GM23338 (cell line): Measurements from ENCODE around the gene FGD3. TPM values are rescaled to one million over a fixed set of nuclear protein-coding genes. Genes with fewer than 3 reads are reported as not detected.

Source experiments
- ATAC-seq: fragments of 200-7000 bp; cut with Tn5 transposase; 3 replicates; pipeline ENCODE4 v1.9.1; 2020
- DNase-seq: peaks from one replicate; pipeline ENCODE4 v3.0.0-alpha.2; 2015; ENCODE audit warnings: low spot score
- H2AFZ ChIP-seq: fragments of 200-600 bp; sonication (generic); 2 replicates; pipeline ENCODE4 v1.8.0; 2016; ENCODE audit warnings: antibody characterized with exemption, mild to moderate bottlenecking, moderate library complexity
- H3F3A ChIP-seq: fragments of 200-600 bp; sonication (generic); replicated peaks from 2 replicates; pipeline ENCODE4 v1.8.0; 2017; ENCODE audit warnings: antibody characterized with exemption, mixed run types, low read depth
- H3K27ac ChIP-seq: fragments of 200-600 bp; sonication (generic); 2 replicates; pipeline ENCODE4 v1.6.1; 2016; ENCODE audit warnings: low read depth
- H3K27me3 ChIP-seq: fragments of 200-600 bp; sonication (generic); 2 replicates; pipeline ENCODE4 v1.8.0; 2016; ENCODE audit warnings: mild to moderate bottlenecking, mixed run types, moderate library complexity; ENCODE audit not compliant: insufficient read depth
- H3K36me3 ChIP-seq: fragments of 200-600 bp; sonication (generic); 2 replicates; pipeline ENCODE4 v1.8.0; 2016; ENCODE audit warnings: mild to moderate bottlenecking; ENCODE audit not compliant: insufficient read depth
- H3K4me1 ChIP-seq: fragments of 200-600 bp; sonication (generic); 2 replicates; pipeline ENCODE4 v1.8.0; 2016; ENCODE audit warnings: mild to moderate bottlenecking, moderate library complexity; ENCODE audit not compliant: insufficient read depth
- H3K4me2 ChIP-seq: fragments of 200-600 bp; sonication (generic); 2 replicates; pipeline ENCODE4 v1.7.1; 2017; ENCODE audit warnings: mixed run types
- H3K4me3 ChIP-seq: fragments of 200-600 bp; sonication (generic); 2 replicates; pipeline ENCODE4 v1.6.1; 2016; ENCODE audit warnings: mixed run types
- H3K79me2 ChIP-seq: fragments of 200-600 bp; sonication (generic); replicated peaks from 2 replicates; pipeline ENCODE4 v1.8.0; 2017; ENCODE audit warnings: mild to moderate bottlenecking; ENCODE audit not compliant: insufficient read depth
- H3K9me2 ChIP-seq: fragments of 200-600 bp; sonication (generic); 2 replicates; pipeline ENCODE4 v1.8.0; 2017; ENCODE audit not compliant: insufficient read depth
- H4K20me1 ChIP-seq: fragments of 200-600 bp; sonication (generic); replicated peaks from 2 replicates; pipeline ENCODE4 v1.8.0; 2017; ENCODE audit warnings: mild to moderate bottlenecking; ENCODE audit not compliant: insufficient read depth
- H3K27ac Mint-ChIP-seq: 2 replicates; pipeline ENCODE4 v1.8.0; 2020; ENCODE audit warnings: inconsistent platforms, mild to moderate bottlenecking, moderate library complexity, mixed read lengths
- H3K27me3 Mint-ChIP-seq: 3 replicates; pipeline ENCODE4 v1.8.0; 2022; ENCODE audit warnings: low read depth, mild to moderate bottlenecking, moderate library complexity, mixed read lengths, inconsistent platforms; ENCODE audit not compliant: insufficient read depth, poor library complexity
- H3K36me3 Mint-ChIP-seq: 3 replicates; pipeline ENCODE4 v1.8.0; 2021; ENCODE audit warnings: low read depth, mild to moderate bottlenecking, inconsistent platforms, moderate library complexity, mixed read lengths
- H3K4me1 Mint-ChIP-seq: 3 replicates; pipeline ENCODE4 v1.8.0; 2020; ENCODE audit warnings: mild to moderate bottlenecking, inconsistent platforms, mixed read lengths
- H3K4me3 Mint-ChIP-seq: 3 replicates; pipeline ENCODE4 v1.8.0; 2021; ENCODE audit warnings: moderate library complexity, mild to moderate bottlenecking, inconsistent platforms, mixed read lengths
- H3K9me3 Mint-ChIP-seq: 3 replicates; pipeline ENCODE4 v1.8.0; 2020; ENCODE audit warnings: moderate library complexity, mild to moderate bottlenecking, inconsistent platforms, mixed read lengths
- CREB1 ChIP-seq: fragments of 250-450 bp; sonication (Bioruptor Pico); IDR thresholded peaks from 2 replicates; pipeline ENCODE4 v1.5.0; 2020; ENCODE audit warnings: low read depth, mild to moderate bottlenecking, moderate library complexity
- EZH2 ChIP-seq: fragments of 200-600 bp; sonication (generic); IDR thresholded peaks from one replicate; pipeline ENCODE4 v1.8.0; 2017; ENCODE audit warnings: antibody characterized with exemption, mild to moderate bottlenecking, low read depth; ENCODE audit not compliant: unreplicated experiment
- EZH2phosphoT487 ChIP-seq: fragments of 200-600 bp; sonication (generic); IDR thresholded peaks from one replicate; pipeline ENCODE4 v1.8.1; 2018; ENCODE audit warnings: antibody characterized with exemption; ENCODE audit not compliant: unreplicated experiment
- JUNB ChIP-seq: IDR thresholded peaks from one replicate; pipeline ENCODE4 v1.6.1; 2016; ENCODE audit warnings: antibody characterized with exemption; ENCODE audit not compliant: unreplicated experiment
- NANOG ChIP-seq: IDR thresholded peaks from 2 replicates; pipeline ENCODE4 v1.6.1; 2016; ENCODE audit warnings: antibody characterized with exemption, borderline replicate concordance
- POLR2AphosphoS5 ChIP-seq: IDR thresholded peaks from 2 replicates; pipeline ENCODE4 v1.6.1; 2016; ENCODE audit warnings: antibody characterized with exemption, low read depth
- STAT1 ChIP-seq: IDR thresholded peaks from one replicate; pipeline ENCODE4 v1.6.1; 2016; ENCODE audit warnings: antibody characterized with exemption; ENCODE audit not compliant: unreplicated experiment
- ZNF114 ChIP-seq: fragments of 250-450 bp; sonication (Bioruptor Pico); IDR thresholded peaks from 2 replicates; pipeline ENCODE4 v1.5.0; 2020; ENCODE audit warnings: mild to moderate bottlenecking, moderate library complexity
- ZNF331 ChIP-seq: fragments of 250-450 bp; sonication (Bioruptor Pico); IDR thresholded peaks from 2 replicates; pipeline ENCODE4 v1.5.0; 2020; ENCODE audit warnings: low read depth, mild to moderate bottlenecking, moderate library complexity
- polyA plus RNA-seq: library from polyadenylated mRNA; unstranded; fragments of >200 nt; fragmentation: Nextera tagmentation; extraction: Ambion mirVana; gene quantifications from 2 replicates; pipeline ENCODE4 v1.2.1, GENCODE V29; 2016
- total RNA-seq: library from RNA; depleted of rRNA; stranded (reverse); fragments of >200 nt; shearing (Covaris generic); gene quantifications from 2 replicates; pipeline ENCODE4 v1.2.3, GENCODE V29; 2014
- TF ChIP-seq, protein P1 (sequence below): IDR thresholded peaks from one replicate; pipeline ENCODE4 v1.6.1; 2018; ENCODE audit warnings: antibody characterized with exemption; ENCODE audit not compliant: unreplicated experiment
- TF ChIP-seq, protein P2 (sequence below): fragments of 250-450 bp; sonication (Bioruptor Pico); IDR thresholded peaks from 2 replicates; pipeline ENCODE4 v1.5.0; 2020; ENCODE audit warnings: mild to moderate bottlenecking, moderate library complexity
- TF ChIP-seq, protein P3 (sequence below), 2 experiments: fragments of 200-600 bp in 1 of 2; sonication (generic) in 1 of 2; conservative IDR thresholded peaks; 2 replicates each; pipeline versions ENCODE4 v1.5.1 to v1.6.1; 2016 to 2017; ENCODE audit warnings: antibody characterized with exemption in 2 of 2, low read depth in 2 of 2, mild to moderate bottlenecking in 2 of 2, moderate library complexity in 1 of 2
- TF ChIP-seq, protein P4 (sequence below): IDR thresholded peaks from 2 replicates; pipeline ENCODE4 v1.6.1; 2016; ENCODE audit warnings: antibody characterized with exemption

The FGD3 gene
- total and polyA plus RNA-seq, 2 experiments from 2014 or later: 0.95 to 1.7 TPM

DNA sequence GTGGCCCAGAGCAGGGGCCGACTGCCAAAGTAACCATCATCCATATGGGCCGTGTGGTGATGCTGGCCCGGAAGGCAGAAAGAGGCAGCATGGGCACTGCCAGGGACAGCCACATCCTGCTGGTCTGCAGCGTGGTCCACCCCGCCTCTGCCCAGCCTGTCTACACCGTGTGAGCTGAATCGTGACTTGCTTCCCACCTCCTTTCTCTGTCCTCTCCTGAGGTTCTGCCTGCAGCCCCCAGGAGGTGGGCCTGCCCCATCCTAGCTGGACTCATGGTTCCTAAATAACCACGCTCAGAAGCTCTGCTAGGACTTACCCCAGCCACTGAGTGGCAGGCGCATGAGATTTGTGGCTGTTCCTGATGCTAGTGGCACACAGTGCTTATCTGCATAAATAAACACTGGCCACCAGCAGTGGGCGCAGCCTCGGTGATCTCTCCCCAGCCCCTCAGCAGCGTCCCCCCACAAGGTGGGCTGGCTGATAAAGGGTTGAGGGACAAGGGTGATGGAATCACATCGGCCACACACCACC is 88.6 kb downstream of the FGD3 start:
- no peak overlapping the region for H3K4me3 Mint-ChIP-seq
- Histone ChIP-seq H3K9me2 (no peaks in the 10 kb centered on the region), H3K4me3 (no peak overlapping the region), H3K27me3 (no peaks in the 10 kb centered on the region), H3K4me2 (no peak overlapping the region), H4K20me1 (no peaks in the 10 kb centered on the region), H2AFZ (no peak overlapping the region), H3K36me3 (no peaks in the 10 kb centered on the region), H3K4me1 (no peaks in the 10 kb centered on the region), H3F3A (no peaks in the 10 kb centered on the region), H3K27ac (no peak overlapping the region), H3K79me2 (no peaks in the 10 kb centered on the region)
- peaks cover 11% of the 10 kb centered on the region for H3K4me1 Mint-ChIP-seq
- peaks cover 7% of the 10 kb centered on the region for H3K27me3 Mint-ChIP-seq
- H3K27ac Mint-ChIP-seq: no peak overlapping the region
- no peaks in the 10 kb centered on the region for H3K36me3 Mint-ChIP-seq
- no peak for ATAC-seq
- no peak for DNase-seq
- TF ChIP-seq CREB1 (CRISPR knock-in tag): no peak
- TF ChIP-seq EZH2phosphoT487: no peak
- TF ChIP-seq, protein P1, sequence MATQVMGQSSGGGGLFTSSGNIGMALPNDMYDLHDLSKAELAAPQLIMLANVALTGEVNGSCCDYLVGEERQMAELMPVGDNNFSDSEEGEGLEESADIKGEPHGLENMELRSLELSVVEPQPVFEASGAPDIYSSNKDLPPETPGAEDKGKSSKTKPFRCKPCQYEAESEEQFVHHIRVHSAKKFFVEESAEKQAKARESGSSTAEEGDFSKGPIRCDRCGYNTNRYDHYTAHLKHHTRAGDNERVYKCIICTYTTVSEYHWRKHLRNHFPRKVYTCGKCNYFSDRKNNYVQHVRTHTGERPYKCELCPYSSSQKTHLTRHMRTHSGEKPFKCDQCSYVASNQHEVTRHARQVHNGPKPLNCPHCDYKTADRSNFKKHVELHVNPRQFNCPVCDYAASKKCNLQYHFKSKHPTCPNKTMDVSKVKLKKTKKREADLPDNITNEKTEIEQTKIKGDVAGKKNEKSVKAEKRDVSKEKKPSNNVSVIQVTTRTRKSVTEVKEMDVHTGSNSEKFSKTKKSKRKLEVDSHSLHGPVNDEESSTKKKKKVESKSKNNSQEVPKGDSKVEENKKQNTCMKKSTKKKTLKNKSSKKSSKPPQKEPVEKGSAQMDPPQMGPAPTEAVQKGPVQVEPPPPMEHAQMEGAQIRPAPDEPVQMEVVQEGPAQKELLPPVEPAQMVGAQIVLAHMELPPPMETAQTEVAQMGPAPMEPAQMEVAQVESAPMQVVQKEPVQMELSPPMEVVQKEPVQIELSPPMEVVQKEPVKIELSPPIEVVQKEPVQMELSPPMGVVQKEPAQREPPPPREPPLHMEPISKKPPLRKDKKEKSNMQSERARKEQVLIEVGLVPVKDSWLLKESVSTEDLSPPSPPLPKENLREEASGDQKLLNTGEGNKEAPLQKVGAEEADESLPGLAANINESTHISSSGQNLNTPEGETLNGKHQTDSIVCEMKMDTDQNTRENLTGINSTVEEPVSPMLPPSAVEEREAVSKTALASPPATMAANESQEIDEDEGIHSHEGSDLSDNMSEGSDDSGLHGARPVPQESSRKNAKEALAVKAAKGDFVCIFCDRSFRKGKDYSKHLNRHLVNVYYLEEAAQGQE: no peak
- TF ChIP-seq EZH2: no peak
- TF ChIP-seq, protein P2, sequence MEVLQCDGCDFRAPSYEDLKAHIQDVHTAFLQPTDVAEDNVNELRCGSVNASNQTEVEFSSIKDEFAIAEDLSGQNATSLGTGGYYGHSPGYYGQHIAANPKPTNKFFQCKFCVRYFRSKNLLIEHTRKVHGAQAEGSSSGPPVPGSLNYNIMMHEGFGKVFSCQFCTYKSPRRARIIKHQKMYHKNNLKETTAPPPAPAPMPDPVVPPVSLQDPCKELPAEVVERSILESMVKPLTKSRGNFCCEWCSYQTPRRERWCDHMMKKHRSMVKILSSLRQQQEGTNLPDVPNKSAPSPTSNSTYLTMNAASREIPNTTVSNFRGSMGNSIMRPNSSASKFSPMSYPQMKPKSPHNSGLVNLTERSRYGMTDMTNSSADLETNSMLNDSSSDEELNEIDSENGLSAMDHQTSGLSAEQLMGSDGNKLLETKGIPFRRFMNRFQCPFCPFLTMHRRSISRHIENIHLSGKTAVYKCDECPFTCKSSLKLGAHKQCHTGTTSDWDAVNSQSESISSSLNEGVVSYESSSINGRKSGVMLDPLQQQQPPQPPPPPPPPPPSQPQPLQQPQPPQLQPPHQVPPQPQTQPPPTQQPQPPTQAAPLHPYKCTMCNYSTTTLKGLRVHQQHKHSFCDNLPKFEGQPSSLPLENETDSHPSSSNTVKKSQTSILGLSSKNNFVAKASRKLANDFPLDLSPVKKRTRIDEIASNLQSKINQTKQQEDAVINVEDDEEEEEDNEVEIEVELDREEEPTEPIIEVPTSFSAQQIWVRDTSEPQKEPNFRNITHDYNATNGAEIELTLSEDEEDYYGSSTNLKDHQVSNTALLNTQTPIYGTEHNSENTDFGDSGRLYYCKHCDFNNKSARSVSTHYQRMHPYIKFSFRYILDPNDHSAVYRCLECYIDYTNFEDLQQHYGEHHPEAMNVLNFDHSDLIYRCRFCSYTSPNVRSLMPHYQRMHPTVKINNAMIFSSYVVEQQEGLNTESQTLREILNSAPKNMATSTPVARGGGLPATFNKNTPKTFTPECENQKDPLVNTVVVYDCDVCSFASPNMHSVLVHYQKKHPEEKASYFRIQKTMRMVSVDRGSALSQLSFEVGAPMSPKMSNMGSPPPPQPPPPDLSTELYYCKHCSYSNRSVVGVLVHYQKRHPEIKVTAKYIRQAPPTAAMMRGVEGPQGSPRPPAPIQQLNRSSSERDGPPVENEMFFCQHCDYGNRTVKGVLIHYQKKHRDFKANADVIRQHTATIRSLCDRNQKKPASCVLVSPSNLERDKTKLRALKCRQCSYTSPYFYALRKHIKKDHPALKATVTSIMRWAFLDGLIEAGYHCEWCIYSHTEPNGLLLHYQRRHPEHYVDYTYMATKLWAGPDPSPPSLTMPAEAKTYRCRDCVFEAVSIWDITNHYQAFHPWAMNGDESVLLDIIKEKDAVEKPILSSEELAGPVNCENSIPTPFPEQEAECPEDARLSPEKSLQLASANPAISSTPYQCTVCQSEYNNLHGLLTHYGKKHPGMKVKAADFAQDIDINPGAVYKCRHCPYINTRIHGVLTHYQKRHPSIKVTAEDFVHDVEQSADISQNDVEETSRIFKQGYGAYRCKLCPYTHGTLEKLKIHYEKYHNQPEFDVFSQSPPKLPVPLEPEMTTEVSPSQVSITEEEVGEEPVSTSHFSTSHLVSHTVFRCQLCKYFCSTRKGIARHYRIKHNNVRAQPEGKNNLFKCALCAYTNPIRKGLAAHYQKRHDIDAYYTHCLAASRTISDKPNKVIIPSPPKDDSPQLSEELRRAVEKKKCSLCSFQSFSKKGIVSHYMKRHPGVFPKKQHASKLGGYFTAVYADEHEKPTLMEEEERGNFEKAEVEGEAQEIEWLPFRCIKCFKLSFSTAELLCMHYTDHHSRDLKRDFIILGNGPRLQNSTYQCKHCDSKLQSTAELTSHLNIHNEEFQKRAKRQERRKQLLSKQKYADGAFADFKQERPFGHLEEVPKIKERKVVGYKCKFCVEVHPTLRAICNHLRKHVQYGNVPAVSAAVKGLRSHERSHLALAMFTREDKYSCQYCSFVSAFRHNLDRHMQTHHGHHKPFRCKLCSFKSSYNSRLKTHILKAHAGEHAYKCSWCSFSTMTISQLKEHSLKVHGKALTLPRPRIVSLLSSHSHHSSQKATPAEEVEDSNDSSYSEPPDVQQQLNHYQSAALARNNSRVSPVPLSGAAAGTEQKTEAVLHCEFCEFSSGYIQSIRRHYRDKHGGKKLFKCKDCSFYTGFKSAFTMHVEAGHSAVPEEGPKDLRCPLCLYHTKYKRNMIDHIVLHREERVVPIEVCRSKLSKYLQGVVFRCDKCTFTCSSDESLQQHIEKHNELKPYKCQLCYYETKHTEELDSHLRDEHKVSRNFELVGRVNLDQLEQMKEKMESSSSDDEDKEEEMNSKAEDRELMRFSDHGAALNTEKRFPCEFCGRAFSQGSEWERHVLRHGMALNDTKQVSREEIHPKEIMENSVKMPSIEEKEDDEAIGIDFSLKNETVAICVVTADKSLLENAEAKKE (CRISPR knock-in tag): no peak
- TF ChIP-seq ZNF114: no peak
- TF ChIP-seq, protein P3, sequence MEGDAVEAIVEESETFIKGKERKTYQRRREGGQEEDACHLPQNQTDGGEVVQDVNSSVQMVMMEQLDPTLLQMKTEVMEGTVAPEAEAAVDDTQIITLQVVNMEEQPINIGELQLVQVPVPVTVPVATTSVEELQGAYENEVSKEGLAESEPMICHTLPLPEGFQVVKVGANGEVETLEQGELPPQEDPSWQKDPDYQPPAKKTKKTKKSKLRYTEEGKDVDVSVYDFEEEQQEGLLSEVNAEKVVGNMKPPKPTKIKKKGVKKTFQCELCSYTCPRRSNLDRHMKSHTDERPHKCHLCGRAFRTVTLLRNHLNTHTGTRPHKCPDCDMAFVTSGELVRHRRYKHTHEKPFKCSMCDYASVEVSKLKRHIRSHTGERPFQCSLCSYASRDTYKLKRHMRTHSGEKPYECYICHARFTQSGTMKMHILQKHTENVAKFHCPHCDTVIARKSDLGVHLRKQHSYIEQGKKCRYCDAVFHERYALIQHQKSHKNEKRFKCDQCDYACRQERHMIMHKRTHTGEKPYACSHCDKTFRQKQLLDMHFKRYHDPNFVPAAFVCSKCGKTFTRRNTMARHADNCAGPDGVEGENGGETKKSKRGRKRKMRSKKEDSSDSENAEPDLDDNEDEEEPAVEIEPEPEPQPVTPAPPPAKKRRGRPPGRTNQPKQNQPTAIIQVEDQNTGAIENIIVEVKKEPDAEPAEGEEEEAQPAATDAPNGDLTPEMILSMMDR (conservative IDR thresholded peaks at IDR 0.05; ENCODE audit: low read depth in 2 of 2): no peak
- TF ChIP-seq POLR2AphosphoS5: no peak
- TF ChIP-seq, protein P4, sequence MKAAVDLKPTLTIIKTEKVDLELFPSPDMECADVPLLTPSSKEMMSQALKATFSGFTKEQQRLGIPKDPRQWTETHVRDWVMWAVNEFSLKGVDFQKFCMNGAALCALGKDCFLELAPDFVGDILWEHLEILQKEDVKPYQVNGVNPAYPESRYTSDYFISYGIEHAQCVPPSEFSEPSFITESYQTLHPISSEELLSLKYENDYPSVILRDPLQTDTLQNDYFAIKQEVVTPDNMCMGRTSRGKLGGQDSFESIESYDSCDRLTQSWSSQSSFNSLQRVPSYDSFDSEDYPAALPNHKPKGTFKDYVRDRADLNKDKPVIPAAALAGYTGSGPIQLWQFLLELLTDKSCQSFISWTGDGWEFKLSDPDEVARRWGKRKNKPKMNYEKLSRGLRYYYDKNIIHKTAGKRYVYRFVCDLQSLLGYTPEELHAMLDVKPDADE: no peak
- TF ChIP-seq JUNB: no peak
- TF ChIP-seq STAT1: no peak
- no peak for TF ChIP-seq ZNF331 (CRISPR knock-in tag)
- TF ChIP-seq NANOG: no peak
- H3K9me3 Mint-ChIP-seq: no peaks in the 10 kb centered on the region
